Retina (tissue), 1 donor: ENCODE data around the gene IFITM10.
A peak's percentile ranks its signal among the peaks of the same experiment; 100 is the strongest.

ENCODE experiments used
- DNase-seq: peaks from one replicate; pipeline ENCODE4 v3.0.0-alpha.2; 2016

IFITM10 gene

GRCh38 chr11:1750481-1750839 is at the start of gene IFITM10:
TSS of gene IFITM10 (minus strand) at chr11:1750595. CDS start at chr11:1750442, 153 bp downstream.
- DNase-seq = no peak

DNA sequence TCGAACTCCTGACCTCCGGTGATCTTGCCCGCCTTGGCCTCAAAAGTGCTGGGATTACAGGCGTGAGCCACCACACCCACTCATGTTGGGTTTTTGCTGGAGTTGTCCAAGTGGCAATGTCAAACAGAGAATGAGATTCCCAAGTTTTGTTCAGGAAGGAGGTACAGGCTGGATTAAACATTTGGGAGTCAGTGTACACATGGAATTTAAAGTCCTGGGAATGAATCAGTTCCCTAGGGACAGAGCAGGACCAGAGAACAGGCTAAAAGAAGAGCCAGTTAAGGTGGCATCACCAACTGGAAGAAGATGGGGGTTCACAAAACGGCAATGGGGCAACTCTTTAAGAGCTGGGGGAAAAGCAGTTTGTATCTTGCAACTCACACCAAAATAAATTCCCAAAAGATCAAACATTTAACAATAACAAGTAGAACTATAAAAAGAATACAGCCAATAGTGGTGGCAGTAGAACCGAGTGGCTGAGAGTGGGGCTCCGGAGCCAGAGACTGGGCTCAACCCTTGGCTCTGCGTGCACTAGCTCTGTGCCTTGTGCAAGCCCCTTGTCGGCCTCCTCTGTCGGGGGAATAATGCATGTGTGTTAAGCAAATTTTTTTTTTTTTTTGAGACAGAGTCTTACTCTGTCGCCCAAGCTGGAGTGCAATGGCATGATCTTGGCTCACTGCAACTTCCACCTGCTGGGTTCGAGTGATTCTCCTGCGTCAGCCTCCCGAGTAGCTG is 47.2 kb upstream of the IFITM10 start:
- no peak for DNase-seq

GRCh38 chr11:1796413-1797011 is 46.1 kb upstream of the IFITM10 start:
- DNase-seq = no peak

DNA sequence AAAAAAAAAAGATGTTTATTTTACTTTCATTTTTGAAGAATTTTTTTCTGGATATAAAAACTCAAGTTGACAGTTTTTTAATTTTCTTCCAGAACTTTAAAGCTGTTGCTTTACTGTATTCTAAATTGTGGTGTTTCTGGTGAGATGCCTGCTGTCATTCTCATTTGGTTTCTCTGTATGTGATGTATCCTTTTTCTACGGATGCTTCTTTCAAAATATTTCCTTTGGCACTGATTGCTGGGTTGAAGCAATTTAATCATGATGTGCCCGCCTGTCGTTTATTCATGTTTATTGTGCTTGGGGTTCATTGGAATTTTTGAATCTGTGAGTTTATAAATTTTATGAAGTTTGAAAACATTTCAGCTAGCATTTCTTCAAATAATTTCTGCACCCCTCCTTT is 42.7 kb upstream of the IFITM10 start:
- no peak for DNase-seq

- DNase-seq = no peak
These were observed 42.1 kb upstream of the IFITM10 start for GRCh38 chr11:1792461-1792860.

DNA sequence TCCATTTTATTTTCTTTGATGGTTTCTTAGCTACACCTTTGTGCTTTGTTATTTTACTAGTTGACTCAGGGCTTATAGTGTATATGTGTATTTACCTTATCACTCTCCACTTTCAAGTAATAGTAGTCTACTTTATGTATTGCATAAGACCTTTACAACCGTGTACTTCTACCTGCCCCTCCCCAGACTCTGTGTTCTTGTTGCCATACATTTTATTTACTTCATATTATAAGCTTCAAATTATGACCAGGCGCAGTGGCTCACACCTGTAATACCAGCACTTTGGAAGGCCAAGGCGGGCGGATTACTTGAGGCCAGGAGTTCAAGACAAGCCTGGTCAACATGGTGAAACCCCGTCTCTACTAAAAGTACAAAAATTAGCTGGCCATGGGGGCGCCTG is 41.5 kb upstream of the IFITM10 start:
- no peak for DNase-seq

- no peak for DNase-seq
These were observed 36.1 kb upstream of the IFITM10 start for GRCh38 chr11:1786466-1786865.

DNA sequence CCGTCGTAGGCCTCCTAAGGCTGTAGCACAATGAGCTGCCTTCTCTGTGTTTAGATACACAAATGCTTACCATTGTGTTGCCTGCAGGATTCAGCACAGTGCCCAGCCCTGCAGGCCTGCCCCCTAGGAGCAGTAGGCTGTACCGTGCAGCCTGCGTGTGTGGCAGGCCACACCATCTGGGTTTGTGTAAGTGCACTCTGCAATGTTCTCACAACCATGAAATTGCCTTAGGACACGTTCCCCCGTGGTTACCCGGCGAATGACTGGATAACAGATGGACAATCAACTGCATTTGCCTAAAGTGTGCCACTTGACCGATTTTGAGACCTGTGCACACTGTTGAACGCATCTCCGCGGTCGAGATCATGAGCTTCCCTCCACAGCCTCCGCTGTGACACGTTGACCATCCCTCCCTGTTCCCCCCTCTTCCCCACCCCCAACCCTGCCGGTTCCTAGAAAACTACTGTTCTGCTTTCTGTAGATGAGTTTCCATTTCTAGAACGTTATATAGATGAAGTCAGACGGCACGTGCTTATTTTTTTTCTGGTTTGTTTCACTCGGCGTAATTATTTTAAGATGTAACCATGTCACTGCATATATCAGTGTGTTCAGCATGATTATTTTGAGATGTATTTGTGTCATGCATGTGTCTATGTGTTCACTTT is 35.5 kb upstream of the IFITM10 start:
- peak; percentile 38 for DNase-seq

GRCh38 chr11:1784761-1785650 is 34.6 kb upstream of the IFITM10 start:
- DNase-seq = no peak

- no peak for DNase-seq
These were observed 33.5 kb upstream of the IFITM10 start for GRCh38 chr11:1783725-1784529.

DNA sequence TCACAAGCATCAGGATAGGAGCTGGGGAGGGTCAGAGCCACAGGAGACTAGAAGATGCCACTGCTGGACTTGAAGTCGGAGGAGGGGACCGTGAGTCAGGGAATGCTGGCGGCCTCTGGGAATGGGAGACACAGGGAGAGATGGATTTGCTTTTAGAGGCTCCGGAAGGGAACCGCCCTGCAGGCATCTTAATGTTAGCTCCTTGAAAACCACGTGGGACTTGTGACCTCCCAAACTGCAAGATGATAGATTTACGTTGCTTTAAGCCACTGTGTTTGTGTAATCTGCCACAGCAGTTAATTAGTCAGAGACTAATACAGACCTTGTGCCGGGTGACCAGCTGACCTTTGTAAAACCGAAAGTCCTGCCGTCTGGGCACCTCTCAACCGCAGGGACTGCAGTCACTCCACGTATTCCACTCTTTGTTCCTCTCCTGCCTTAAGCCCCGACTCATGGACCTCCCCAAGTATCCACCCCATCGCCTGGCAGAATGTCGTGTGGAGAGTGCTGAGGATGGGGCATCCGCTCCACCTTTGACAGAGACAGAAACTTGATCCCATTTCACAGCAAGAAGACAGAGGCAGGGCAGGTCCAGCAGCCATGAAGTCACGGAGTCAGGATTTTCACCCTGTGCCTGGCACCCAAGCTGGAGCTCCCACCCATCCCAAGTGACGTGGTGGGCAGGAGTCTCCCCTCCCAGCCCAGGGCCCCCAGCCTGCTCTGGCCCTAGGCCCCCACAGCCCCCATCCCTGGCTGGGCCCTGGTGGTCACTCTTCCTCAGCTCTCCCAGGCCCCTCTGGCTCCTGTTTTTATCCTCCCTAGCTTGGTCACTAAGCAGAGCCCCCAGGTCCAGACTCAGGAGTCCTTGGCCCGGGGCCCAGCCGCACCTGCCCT is 32.7 kb upstream of the IFITM10 start:
- no peak for DNase-seq

DNA sequence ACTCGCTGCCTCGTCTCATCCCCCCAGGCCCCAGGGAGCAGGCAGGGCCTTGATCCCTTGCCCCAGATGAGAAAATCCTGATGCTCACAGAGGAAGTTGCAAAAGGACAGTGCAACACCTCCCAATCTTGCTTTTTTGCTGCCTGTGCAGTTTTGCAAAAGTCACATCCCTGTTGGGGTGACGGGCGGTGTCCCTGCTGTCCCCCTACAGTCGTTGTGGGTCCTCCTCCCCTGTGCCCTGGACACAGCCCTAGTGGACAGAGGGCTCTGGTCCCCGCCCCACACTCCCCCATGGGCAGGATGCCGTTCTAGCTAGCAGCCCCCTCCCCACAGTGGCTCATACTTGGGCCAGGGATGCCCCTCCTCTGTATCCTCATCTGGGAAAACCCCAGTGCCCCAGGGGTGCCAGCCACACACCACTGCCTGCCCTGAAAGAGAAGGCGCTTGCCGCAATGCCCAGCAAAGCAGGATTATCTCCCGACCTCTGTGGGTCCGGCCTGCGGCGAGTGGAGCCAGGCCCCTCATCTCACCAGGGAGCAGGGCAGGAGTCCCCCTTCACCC is 31.7 kb upstream of the IFITM10 start:
- DNase-seq = no peak

DNA sequence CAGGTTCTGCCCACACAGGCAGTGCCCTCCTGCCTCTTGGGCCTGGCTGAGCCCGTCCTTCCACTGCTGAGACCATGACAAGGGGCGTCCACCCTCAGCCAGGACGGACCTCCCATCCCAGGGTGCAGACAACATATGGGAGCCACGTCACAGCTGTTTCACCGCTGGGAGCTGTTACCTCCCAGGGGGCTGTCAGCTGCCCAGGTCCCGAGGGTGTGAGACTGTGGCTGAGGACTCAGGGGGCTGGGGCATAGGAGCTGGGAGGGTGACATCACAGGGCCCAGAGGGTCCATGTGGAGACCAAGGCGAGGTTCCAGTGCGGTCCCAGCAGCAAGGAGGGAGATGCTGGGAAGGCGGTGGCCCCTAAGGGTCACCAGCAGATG is 31.2 kb upstream of the IFITM10 start:
- DNase-seq = no peak

DNA sequence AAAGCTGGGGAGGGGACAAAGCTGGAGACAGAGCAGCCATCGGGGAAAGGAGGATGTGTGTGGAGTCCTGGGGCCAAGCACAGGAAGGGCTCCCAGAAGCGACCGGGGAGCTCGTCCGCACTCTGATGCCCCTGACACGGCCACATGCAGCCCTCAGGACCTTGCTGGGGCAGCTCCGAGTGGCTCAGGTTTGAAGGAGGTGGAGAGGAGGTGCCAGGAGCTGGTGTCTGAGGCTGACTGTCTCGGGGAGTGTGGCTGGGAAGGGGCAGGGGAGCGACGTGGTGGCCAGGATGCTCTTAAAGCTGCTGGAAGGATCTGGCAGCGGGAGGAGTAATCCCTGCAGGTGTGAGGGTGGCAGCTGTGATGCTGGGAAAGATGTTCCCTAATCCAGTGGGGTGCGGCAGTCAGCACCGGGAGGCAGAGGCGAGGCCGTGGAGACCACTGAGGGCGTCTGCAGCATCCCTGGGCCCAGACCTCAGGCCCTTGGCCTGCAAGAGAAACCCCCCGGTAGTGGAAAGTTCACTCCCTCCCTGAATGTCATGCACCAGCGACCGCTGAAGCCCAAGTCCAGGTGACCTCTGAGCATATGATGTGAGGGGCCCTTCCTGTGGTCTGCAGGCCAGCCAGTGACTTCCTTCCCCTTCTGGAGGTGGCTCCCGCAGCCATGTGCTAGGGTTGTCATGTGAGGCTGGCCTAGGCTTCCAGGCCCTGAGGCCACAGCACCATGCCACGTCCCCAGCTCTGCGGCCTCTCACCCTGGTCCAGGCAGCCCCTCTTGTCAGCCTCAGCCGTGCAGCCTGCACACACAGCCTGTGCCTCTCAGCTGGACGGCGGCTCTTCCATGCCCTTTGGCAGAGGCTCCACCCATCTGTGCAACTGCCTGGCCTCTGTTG is 30.6 kb upstream of the IFITM10 start:
- no peak for DNase-seq

GRCh38 chr11:1779806-1780699 is 29.7 kb upstream of the IFITM10 start:
- DNase-seq = no peak

- no peak for DNase-seq
These were observed 28.8 kb upstream of the IFITM10 start for GRCh38 chr11:1779034-1779805.

DNA sequence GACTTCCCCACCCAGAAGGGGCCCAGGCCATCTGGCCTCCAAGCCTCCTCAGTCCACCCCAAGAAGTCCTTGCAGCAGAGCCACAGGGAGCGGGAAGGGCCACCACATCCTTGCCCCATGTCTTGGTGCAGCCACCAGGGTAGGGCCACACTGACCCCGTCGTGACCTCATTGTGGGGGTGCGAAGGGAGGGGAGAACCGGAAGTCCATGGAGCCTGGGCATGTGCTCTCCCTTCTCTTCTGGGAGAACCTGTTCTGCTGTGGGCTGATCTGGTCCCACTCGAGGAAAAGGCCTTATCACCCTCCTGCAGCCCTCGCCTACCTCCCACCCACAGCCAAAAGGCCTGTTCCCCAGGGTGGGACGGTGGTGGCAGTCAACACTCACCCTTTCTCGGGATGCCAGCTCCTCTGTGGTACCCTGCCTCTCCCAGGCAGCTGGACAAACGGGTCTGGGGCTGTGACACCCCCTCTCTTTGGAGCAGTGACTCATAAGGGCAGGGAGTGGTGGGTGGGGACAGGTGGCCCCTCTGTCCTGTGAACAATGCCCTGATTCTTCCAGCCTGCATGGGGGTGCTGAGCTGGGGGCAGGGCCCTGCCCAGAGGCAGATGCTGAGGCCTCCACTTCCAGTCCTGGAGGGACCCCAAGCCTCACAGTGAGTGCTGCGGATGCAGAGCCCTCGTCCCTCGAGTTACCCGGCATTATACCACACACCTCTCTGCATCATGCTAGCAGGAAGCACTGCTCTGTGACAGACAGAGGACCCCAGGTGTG is 27.9 kb upstream of the IFITM10 start:
- DNase-seq = no peak
